WTC11 (cell line): ENCODE results near the gene BTBD8. TPM values are rescaled to one million over a fixed set of nuclear protein-coding genes. Genes with fewer than 3 reads are reported as not detected.

Source experiments
- ATAC-seq: fragments of 200-7000 bp; cut with Tn5 transposase; 2 replicates; pipeline ENCODE4 v1.10.0; 2021; ENCODE audit warnings: mild to moderate bottlenecking, moderate library complexity
- CTCF ChIA-PET: fragments of 300-600 bp; sonication (Branson Sonifier 250); formaldehyde crosslinking; loops from one replicate; lab custom pipeline; 2021; ENCODE audit warnings: antibody characterized with exemption; lab: Charles Lee
- POLR2A ChIA-PET: fragments of 350-600 bp; sonication (Branson Sonifier 250); formaldehyde crosslinking; loops from one replicate; lab custom pipeline; 2021; ENCODE audit warnings: antibody characterized with exemption; lab: Charles Lee
- DNase-seq: peaks from one replicate; pipeline ENCODE4 v3.0.0; 2021; ENCODE audit warnings: low spot score
- H3K27ac Mint-ChIP-seq: 2 replicates; pipeline ENCODE4 v1.8.0; 2021; ENCODE audit warnings: mixed read lengths
- H3K27me3 Mint-ChIP-seq: 2 replicates; pipeline ENCODE4 v1.8.0; 2021; ENCODE audit warnings: low read depth, mild to moderate bottlenecking, moderate library complexity, mixed read lengths
- H3K36me3 Mint-ChIP-seq: 2 replicates; pipeline ENCODE4 v1.8.0; 2021; ENCODE audit warnings: mixed read lengths
- H3K4me1 Mint-ChIP-seq: 2 replicates; pipeline ENCODE4 v1.8.0; 2022; ENCODE audit warnings: mixed read lengths
- H3K4me3 Mint-ChIP-seq: 2 replicates; pipeline ENCODE4 v1.8.0; 2021; ENCODE audit warnings: mild to moderate bottlenecking, moderate library complexity, mixed read lengths
- H3K9me3 Mint-ChIP-seq: 2 replicates; pipeline ENCODE4 v1.8.0; 2021; ENCODE audit warnings: mixed read lengths
- ATF1 ChIP-seq: sonication (generic); formaldehyde crosslinking; IDR thresholded peaks from 2 replicates; pipeline ENCODE4 v1.8.1; 2023; ENCODE audit warnings: mild to moderate bottlenecking, moderate library complexity, missing genetic modification reagents
- ATF2 ChIP-seq: sonication (generic); formaldehyde crosslinking; IDR thresholded peaks from 2 replicates; pipeline ENCODE4 v1.8.1; 2022; ENCODE audit warnings: low read depth, missing genetic modification reagents, borderline replicate concordance
- CBFB ChIP-seq: sonication (generic); formaldehyde crosslinking; IDR thresholded peaks from 2 replicates; pipeline ENCODE4 v1.8.1; 2022; ENCODE audit warnings: mild to moderate bottlenecking, low read depth, missing genetic modification reagents
- CDX4 ChIP-seq: fragments of 250-450 bp; sonication (Bioruptor Pico); IDR thresholded peaks from 2 replicates; pipeline ENCODE4 v1.9.0; 2021; ENCODE audit warnings: moderate library complexity, mild to moderate bottlenecking, inconsistent platforms, borderline replicate concordance
- E2F1 ChIP-seq: sonication (generic); formaldehyde crosslinking; IDR thresholded peaks from 2 replicates; pipeline ENCODE4 v1.8.0; 2022; ENCODE audit warnings: mild to moderate bottlenecking, missing genetic modification reagents
- E2F4 ChIP-seq: sonication (generic); formaldehyde crosslinking; IDR thresholded peaks from 2 replicates; pipeline ENCODE4 v1.8.1; 2022; ENCODE audit warnings: low read depth, mild to moderate bottlenecking, moderate library complexity, missing genetic modification reagents, borderline replicate concordance
- ESRRA ChIP-seq: sonication (generic); formaldehyde crosslinking; IDR thresholded peaks from 2 replicates; pipeline ENCODE4 v1.8.1; 2022; ENCODE audit warnings: mild to moderate bottlenecking, missing genetic modification reagents, borderline replicate concordance
- HMGXB4 ChIP-seq: sonication (generic); formaldehyde crosslinking; IDR thresholded peaks from 2 replicates; pipeline ENCODE4 v1.8.1; 2023; ENCODE audit warnings: mild to moderate bottlenecking, moderate library complexity, missing genetic modification reagents
- MXD4 ChIP-seq: fragments of 250-450 bp; sonication (Bioruptor Pico); IDR thresholded peaks from 2 replicates; pipeline ENCODE4 v1.8.0; 2021; ENCODE audit warnings: mild to moderate bottlenecking, moderate library complexity, borderline replicate concordance
- PRRX2 ChIP-seq: fragments of 250-450 bp; sonication (Bioruptor Pico); IDR thresholded peaks from 2 replicates; pipeline ENCODE4 v1.8.0; 2021; ENCODE audit warnings: mild to moderate bottlenecking
- SP1 ChIP-seq: sonication (generic); formaldehyde crosslinking; conservative IDR thresholded peaks from 2 replicates; pipeline ENCODE4 v1.8.1; 2022; ENCODE audit warnings: missing genetic modification reagents
- USF2 ChIP-seq: sonication (generic); formaldehyde crosslinking; IDR thresholded peaks from 2 replicates; pipeline ENCODE4 v1.8.1; 2023; ENCODE audit warnings: mild to moderate bottlenecking, missing genetic modification reagents, moderate library complexity
- ZMAT4 ChIP-seq: fragments of 250-450 bp; sonication (Bioruptor Pico); IDR thresholded peaks from 2 replicates; pipeline ENCODE4 v1.9.0; 2021; ENCODE audit warnings: mild to moderate bottlenecking
- ZNF138 ChIP-seq: sonication (generic); formaldehyde crosslinking; conservative IDR thresholded peaks from 2 replicates; pipeline ENCODE4 v1.8.1; 2022; ENCODE audit warnings: mild to moderate bottlenecking, moderate library complexity, missing genetic modification reagents
- ZNF416 ChIP-seq: fragments of 250-450 bp; sonication (Bioruptor Pico); IDR thresholded peaks from 2 replicates; pipeline ENCODE4 v1.9.0; 2021; ENCODE audit warnings: mild to moderate bottlenecking, inconsistent platforms
- ZNF423 ChIP-seq: fragments of 250-450 bp; sonication (Bioruptor Pico); IDR thresholded peaks from 2 replicates; pipeline ENCODE4 v2.1.2; 2022; ENCODE audit warnings: mild to moderate bottlenecking, moderate library complexity
- ZNF425 ChIP-seq: fragments of 250-450 bp; sonication (Bioruptor Pico); conservative IDR thresholded peaks from 2 replicates; pipeline ENCODE4 v1.9.0; 2021; ENCODE audit warnings: mild to moderate bottlenecking
- total RNA-seq: library from RNA; stranded (reverse); gene quantifications from 3 replicates; pipeline ENCODE4 v1.2.3, GENCODE V29; 2021

The BTBD8 gene
- total RNA-seq, 1 experiment from 2014 or later = 3.7 TPM

GRCh38 chr1:92105546-92106081, 25.5 kb downstream of the BTBD8 start (continued):
- TF ChIP-seq ZNF425 (CRISPR knock-in tag) = no peak

GRCh38 chr1:92108631-92109030, 28.5 kb downstream of the BTBD8 start:
- CTCF ChIA-PET = no interaction called here

More at GRCh38 chr1:92108631-92109030, 28.5 kb downstream of the BTBD8 start:
- H3K27ac Mint-ChIP-seq = no peak overlapping the region
- no peaks in the 10 kb centered on the region for H3K4me1 Mint-ChIP-seq
- H3K4me3 Mint-ChIP-seq = no peak overlapping the region
- ATAC-seq (no peak), DNase-seq (no peak)
- no peaks in the 10 kb centered on the region for H3K27me3 Mint-ChIP-seq
- POLR2A ChIA-PET = no interaction called here
- H3K36me3 Mint-ChIP-seq = peaks cover 3% of the 10 kb centered on the region; the same call in 1 of the 2 replicates
- no peaks in the 10 kb centered on the region for H3K9me3 Mint-ChIP-seq
- TF ChIP-seq ZMAT4 (CRISPR knock-in tag) (no peak), E2F1 (CRISPR knock-in tag) (no peak), ATF2 (CRISPR knock-in tag) (no peak), CBFB (CRISPR knock-in tag) (no peak), E2F4 (CRISPR knock-in tag) (no peak), ZNF138 (CRISPR knock-in tag) (no peak), SP1 (CRISPR knock-in tag) (no peak), ESRRA (CRISPR knock-in tag) (no peak), CDX4 (CRISPR knock-in tag) (no peak), USF2 (CRISPR knock-in tag) (no peak), HMGXB4 (CRISPR knock-in tag) (no peak), ZNF423 (CRISPR knock-in tag) (no peak), MXD4 (CRISPR knock-in tag) (no peak), ZNF416 (CRISPR knock-in tag) (no peak), ATF1 (CRISPR knock-in tag) (no peak), PRRX2 (CRISPR knock-in tag) (no peak)
